Mucosa of rectum (tissue), 2 donors: Measurements from ENCODE around the gene TSEN34.
"Not testable (repeated sequence)": the region's sequence is repeated elsewhere in the genome, so short reads cannot be mapped to it uniquely, and the experiment has no call there.

Experiments
- H3K27ac ChIP-seq, 2 donors: one replicate each; pipeline ENCODE4 v1.7.0; 2013; ENCODE audit warnings: inconsistent platforms in 2 of 2, low read depth in 2 of 2, low read length in 2 of 2
- H3K27me3 ChIP-seq, 2 donors: one replicate each; pipeline ENCODE4 v1.7.0; 2013; ENCODE audit warnings: low read length in 2 of 2; ENCODE audit not compliant: control insufficient read depth in 2 of 2, insufficient read depth in 2 of 2
- H3K36me3 ChIP-seq, 2 donors: one replicate each; pipeline ENCODE4 v1.7.0; 2013; ENCODE audit warnings: low read length in 2 of 2; ENCODE audit not compliant: control insufficient read depth in 2 of 2, insufficient read depth in 2 of 2
- H3K4me1 ChIP-seq, 2 donors: one replicate each; pipeline ENCODE4 v1.7.0; 2013; ENCODE audit warnings: low read length in 2 of 2, mild to moderate bottlenecking in 1 of 2; ENCODE audit not compliant: control insufficient read depth in 2 of 2, insufficient read depth in 2 of 2
- H3K4me3 ChIP-seq, 2 donors: one replicate each; pipeline ENCODE4 v1.7.0; 2013; ENCODE audit warnings: low read length in 2 of 2
- H3K9ac ChIP-seq, 2 donors: one replicate each; pipeline ENCODE4 v1.7.0; 2013; ENCODE audit warnings: low read length in 2 of 2, low read depth in 1 of 2, mild to moderate bottlenecking in 1 of 2
- H3K9me3 ChIP-seq, 2 donors: one replicate each; pipeline ENCODE4 v1.7.0; 2013; ENCODE audit warnings: low read length in 2 of 2; ENCODE audit not compliant: control insufficient read depth in 2 of 2
- donor health status: healthy.
- donor health status: Normal muscosa, but diverticular disease.

TSEN34 gene

GRCh38 chr19:54186934-54187381 is 4.2 kb upstream of the TSEN34 start:
- Histone ChIP-seq H3K4me1 (peaks cover 27 to 32% of the 10 kb centered on the region in 2 donors), H3K36me3 (peaks cover 5 to 7% of the 10 kb centered on the region in 2 donors), H3K27ac (peak overlapping the region; percentile 95 to 97), H3K4me3 (peak overlapping the region; percentile 33 to 34), H3K27me3 (no peaks in the 10 kb centered on the region), H3K9me3 (no peaks in the 10 kb centered on the region), H3K9ac (peak overlapping the region; percentile 65 to 78)

- peaks cover 6 to 14% of the 10 kb centered on the region in 2 donors for H3K36me3 ChIP-seq
- H3K4me3 ChIP-seq: peak overlapping the region; percentile 90 to 91
Measured at GRCh38 chr19:54188215-54188871, 2.8 kb upstream of the TSEN34 start.

GRCh38 chr19:54189145-54189734 is 1.9 kb upstream of the TSEN34 start, which contains the start of gene MBOAT7:
Gene MBOAT7, minus strand, starts transcription at chr19:54189580. Its CDS starts 1,072 bp downstream, at chr19:54188508.
- H3K9me3 ChIP-seq: no peaks in the 10 kb centered on the region
- peak within 1 kb of the TSS; percentile 100 for H3K27ac ChIP-seq
- no peaks in the 10 kb centered on the region for H3K27me3 ChIP-seq
- H3K9ac ChIP-seq: peak within 1 kb of the TSS; percentile 94 to 98
- peaks cover 32 to 38% of the 10 kb centered on the region in 2 donors for H3K4me1 ChIP-seq
- peaks cover 12 to 18% of the 10 kb centered on the region in 2 donors for H3K36me3 ChIP-seq
- peak within 1 kb of the TSS; percentile 90 to 91 for H3K4me3 ChIP-seq

More at GRCh38 chr19:54188215-54188871, 2.8 kb upstream of the TSEN34 start:
- Histone ChIP-seq H3K27ac (peak overlapping the region; percentile 100), H3K9me3 (no peaks in the 10 kb centered on the region), H3K27me3 (no peaks in the 10 kb centered on the region), H3K9ac (peak overlapping the region; percentile 83 to 94), H3K4me1 (peaks cover 32 to 38% of the 10 kb centered on the region in 2 donors)

GRCh38 chr19:54189735-54190502 is 1.2 kb upstream of the TSEN34 start:
- peak overlapping the region; percentile 90 to 91 for H3K4me3 ChIP-seq
- no peaks in the 10 kb centered on the region for H3K9me3 ChIP-seq
- H3K27me3 ChIP-seq: no peaks in the 10 kb centered on the region

GRCh38 chr19:54190503-54191010 is 551 bp upstream of the TSEN34 start:
- peaks cover 32 to 38% of the 10 kb centered on the region in 2 donors for H3K4me1 ChIP-seq
- peak overlapping the region; percentile 100 for H3K27ac ChIP-seq
- no peaks in the 10 kb centered on the region for H3K27me3 ChIP-seq
- peaks cover 12 to 22% of the 10 kb centered on the region in 2 donors for H3K36me3 ChIP-seq
- no peaks in the 10 kb centered on the region for H3K9me3 ChIP-seq
- peak overlapping the region; percentile 77 to 91 for H3K4me3 ChIP-seq
- H3K9ac ChIP-seq: peak overlapping the region; percentile 94 to 98

More at GRCh38 chr19:54189735-54190502, 1.2 kb upstream of the TSEN34 start:
- H3K36me3 ChIP-seq: peaks cover 12 to 22% of the 10 kb centered on the region in 2 donors
- H3K9ac ChIP-seq: peak overlapping the region; percentile 94 to 98
- H3K27ac ChIP-seq: peak overlapping the region; percentile 100
- H3K4me1 ChIP-seq: peaks cover 32 to 38% of the 10 kb centered on the region in 2 donors

GRCh38 chr19:54191811-54192453 is 824 bp downstream of the TSEN34 start:
- Histone ChIP-seq H3K4me3 (peak overlapping the region; percentile 77 to 81), H3K27ac (peak overlapping the region; percentile 100), H3K36me3 (peaks cover 12 to 20% of the 10 kb centered on the region in 2 donors), H3K4me1 (peaks cover 25 to 31% of the 10 kb centered on the region in 2 donors), H3K27me3 (no peaks in the 10 kb centered on the region), H3K9ac (peak overlapping the region; percentile 94 to 98), H3K9me3 (no peaks in the 10 kb centered on the region)

- no peak overlapping the region for H3K4me3 ChIP-seq
- no peaks in the 10 kb centered on the region for H3K9me3 ChIP-seq
- no peak overlapping the region for H3K27ac ChIP-seq
- peaks cover 12 to 20% of the 10 kb centered on the region in 2 donors for H3K36me3 ChIP-seq
- H3K4me1 ChIP-seq: peaks cover 19 to 20% of the 10 kb centered on the region in 2 donors
- H3K27me3 ChIP-seq: no peaks in the 10 kb centered on the region
- H3K9ac ChIP-seq: no peak overlapping the region
Measured at GRCh38 chr19:54193011-54193410, 1.9 kb downstream of the TSEN34 start.

GRCh38 chr19:54194463-54194862 is 3.4 kb downstream of the TSEN34 start:
- H3K27me3 ChIP-seq, H3K9ac ChIP-seq, H3K4me3 ChIP-seq, H3K27ac ChIP-seq, H3K9me3 ChIP-seq: not testable (repeated sequence)
- Histone ChIP-seq H3K4me1 (peaks cover 10 to 12% of the 10 kb centered on the region in 2 donors), H3K36me3 (peaks cover 12 to 20% of the 10 kb centered on the region in 2 donors)

GRCh38 chr19:54196536-54196935 is 5.4 kb downstream of the TSEN34 start:
- Histone ChIP-seq H3K27me3 (no peaks in the 10 kb centered on the region), H3K36me3 (peaks cover 12 to 24% of the 10 kb centered on the region in 2 donors), H3K4me1 (peaks cover 10 to 14% of the 10 kb centered on the region in 2 donors), H3K9ac (no peak overlapping the region), H3K4me3 (no peak overlapping the region), H3K9me3 (no peaks in the 10 kb centered on the region), H3K27ac (no peak overlapping the region)
